Lung (tissue), 12 donors: ENCODE measurements around the gene CRIP2. TPM values are rescaled to one million over a fixed set of nuclear protein-coding genes. Genes with fewer than 3 reads are reported as not detected.

ENCODE experiments used
- ATAC-seq: fragments of 200-7000 bp; cut with Tn5 transposase; one replicate; pipeline ENCODE4 v1.9.1; 2020; ENCODE audit warnings: moderate number of reproducible peaks; ENCODE audit not compliant: insufficient read depth, low FRiP score
- DNase-seq, 3 donors: peaks; one replicate each; pipeline ENCODE4 v3.0.0-alpha.2; 2013 to 2017
- H3K27ac ChIP-seq, 2 donors: one replicate each; pipeline ENCODE4 v1.5.1; 2013; ENCODE audit warnings: mild to moderate bottlenecking in 2 of 2, moderate library complexity in 2 of 2, control low read depth in 1 of 2, inconsistent platforms in 1 of 2, low read depth in 1 of 2, low read length in 1 of 2
- H3K27me3 ChIP-seq, 3 donors: one replicate each; pipeline ENCODE4 v1.5.1; 2013; ENCODE audit warnings: low read length in 2 of 3; ENCODE audit not compliant: control insufficient read depth in 3 of 3, insufficient read depth in 3 of 3
- H3K36me3 ChIP-seq, 4 donors: one replicate each; pipeline ENCODE4 v1.5.1; 2013; ENCODE audit warnings: low read length in 4 of 4, mild to moderate bottlenecking in 1 of 4, moderate library complexity in 1 of 4; ENCODE audit not compliant: control insufficient read depth in 4 of 4, insufficient read depth in 4 of 4
- H3K4me1 ChIP-seq, 5 donors: one replicate each; pipeline ENCODE4 v1.5.1; 2013; ENCODE audit warnings: low read length in 5 of 5, mild to moderate bottlenecking in 2 of 5, moderate library complexity in 1 of 5; ENCODE audit not compliant: control insufficient read depth in 5 of 5, insufficient read depth in 5 of 5
- H3K4me3 ChIP-seq: one replicate; pipeline ENCODE4 v1.5.1; 2013; ENCODE audit warnings: mild to moderate bottlenecking, control low read depth, moderate library complexity
- H3K9ac ChIP-seq, 2 donors: one replicate each; pipeline ENCODE4 v1.5.1; 2013; ENCODE audit warnings: low read length in 2 of 2, control low read depth in 1 of 2; ENCODE audit not compliant: insufficient read depth in 1 of 2
- H3K9me3 ChIP-seq, 4 donors: one replicate each; pipeline ENCODE4 v1.5.1; 2013; ENCODE audit warnings: low read length in 3 of 4, mild to moderate bottlenecking in 1 of 4, moderate library complexity in 1 of 4; ENCODE audit not compliant: control insufficient read depth in 4 of 4, insufficient read depth in 3 of 4
- WGBS, 2 donors: extraction: QIAGEN DNeasy Blood & Tissue Kit; methylation state at CpG; one replicate each; pipeline ENCODE4 v1.1.7; 2013; 5-methylcytosine and 5-hydroxymethylcytosine counted together
- polyA plus RNA-seq, 2 donors: library from polyadenylated mRNA; stranded (reverse); fragments of 200-250 nt; gene quantifications; one replicate each; pipeline ENCODE4 v1.2.1, GENCODE V29; 2013
- total RNA-seq, 2 donors: library from RNA; depleted of rRNA in 1 of 2; stranded (reverse); fragments of >200 nt in 1 of 2; gene quantifications; one replicate each; pipeline ENCODE4 v1.2.1, GENCODE V29; 2014 to 2021
- TF ChIP-seq, protein P1 (sequence below): IDR thresholded peaks from 2 replicates; pipeline ENCODE4 v1.5.1; 2012; ENCODE audit warnings: mild to moderate bottlenecking; ENCODE audit errors: control extremely low read depth, extremely low read depth
- donor health status: control.
- donor health status: control.
- donor health status: Bipolar disorder and iron deficiency.
- donor health status: healthy.
- donor health status: DM: yes; HTN: yes; CAD: no.

Gene CRIP2
- total and polyA plus RNA-seq, 4 donors = 135 to 267 (median 205) TPM

DNA sequence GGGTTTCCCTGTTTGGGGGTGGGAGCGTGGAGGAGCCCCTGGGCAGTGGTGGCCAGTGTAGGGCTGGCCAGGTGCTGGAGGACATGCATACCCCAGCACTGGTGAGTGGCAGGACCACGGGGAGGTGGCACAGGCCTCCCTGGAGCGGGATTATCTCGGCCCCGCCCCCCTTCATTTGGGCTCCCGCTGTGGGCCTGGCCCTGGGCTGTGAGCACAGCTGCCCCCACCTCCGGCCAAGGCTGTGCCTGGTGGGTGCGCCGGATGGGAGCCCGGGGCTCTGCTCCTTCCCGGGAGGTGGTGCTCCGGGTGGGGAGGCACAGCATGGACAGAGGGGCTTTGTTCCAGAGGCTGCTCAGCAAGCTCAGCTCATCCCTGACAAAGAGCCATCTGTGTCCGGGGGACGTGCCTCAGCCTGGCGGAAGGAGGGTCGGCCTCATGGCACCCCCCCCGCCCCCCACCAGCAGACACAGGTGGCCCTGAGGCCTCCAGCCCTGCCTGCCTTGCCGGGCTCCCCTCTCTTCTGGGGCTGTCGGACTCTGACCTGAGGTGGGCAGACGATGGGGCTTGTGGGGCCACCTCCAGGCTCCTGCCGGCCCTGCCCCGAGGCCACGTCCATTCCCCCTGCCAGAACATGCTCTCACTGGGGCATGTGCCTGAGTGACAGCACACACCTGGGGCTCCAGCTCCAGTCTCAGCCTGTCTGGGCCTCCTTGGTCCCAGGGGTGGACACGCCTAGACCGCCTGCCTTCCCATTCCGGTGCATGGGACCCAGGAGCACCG is 24.8 kb downstream of the CRIP2 start:
- Histone ChIP-seq H3K9me3 (no peaks in the 10 kb centered on the region), H3K4me1 (no peaks in the 10 kb centered on the region), H3K9ac (no peak overlapping the region), H3K27ac (no peak overlapping the region), H3K27me3 (no peaks in the 10 kb centered on the region), H3K4me3 (no peak overlapping the region), H3K36me3 (peaks cover 0 to 6% (median 0%) of the 10 kb centered on the region in 4 donors)
- TF ChIP-seq, protein P1, sequence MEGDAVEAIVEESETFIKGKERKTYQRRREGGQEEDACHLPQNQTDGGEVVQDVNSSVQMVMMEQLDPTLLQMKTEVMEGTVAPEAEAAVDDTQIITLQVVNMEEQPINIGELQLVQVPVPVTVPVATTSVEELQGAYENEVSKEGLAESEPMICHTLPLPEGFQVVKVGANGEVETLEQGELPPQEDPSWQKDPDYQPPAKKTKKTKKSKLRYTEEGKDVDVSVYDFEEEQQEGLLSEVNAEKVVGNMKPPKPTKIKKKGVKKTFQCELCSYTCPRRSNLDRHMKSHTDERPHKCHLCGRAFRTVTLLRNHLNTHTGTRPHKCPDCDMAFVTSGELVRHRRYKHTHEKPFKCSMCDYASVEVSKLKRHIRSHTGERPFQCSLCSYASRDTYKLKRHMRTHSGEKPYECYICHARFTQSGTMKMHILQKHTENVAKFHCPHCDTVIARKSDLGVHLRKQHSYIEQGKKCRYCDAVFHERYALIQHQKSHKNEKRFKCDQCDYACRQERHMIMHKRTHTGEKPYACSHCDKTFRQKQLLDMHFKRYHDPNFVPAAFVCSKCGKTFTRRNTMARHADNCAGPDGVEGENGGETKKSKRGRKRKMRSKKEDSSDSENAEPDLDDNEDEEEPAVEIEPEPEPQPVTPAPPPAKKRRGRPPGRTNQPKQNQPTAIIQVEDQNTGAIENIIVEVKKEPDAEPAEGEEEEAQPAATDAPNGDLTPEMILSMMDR = no peak
- 84 to 89% methylated on average over 26 to 27 of the region's 27 CpGs for WGBS, 2 donors
- DNase-seq (no peak), ATAC-seq (no peak)

- Histone ChIP-seq H3K27ac (no peak overlapping the region), H3K36me3 (peaks cover 0 to 6% (median 0%) of the 10 kb centered on the region in 4 donors), H3K9me3 (no peaks in the 10 kb centered on the region), H3K4me1 (no peaks in the 10 kb centered on the region), H3K9ac (no peak overlapping the region), H3K27me3 (no peaks in the 10 kb centered on the region), H3K4me3 (no peak overlapping the region)
- ATAC-seq (no peak), DNase-seq (no peak)
- TF ChIP-seq, protein P1 = no peak
- 86 to 90% methylated on average over 21 of the region's 21 CpGs for WGBS, 2 donors
Measured at GRCh38 chr14:105500036-105500725, 25.6 kb downstream of the CRIP2 start.

DNA sequence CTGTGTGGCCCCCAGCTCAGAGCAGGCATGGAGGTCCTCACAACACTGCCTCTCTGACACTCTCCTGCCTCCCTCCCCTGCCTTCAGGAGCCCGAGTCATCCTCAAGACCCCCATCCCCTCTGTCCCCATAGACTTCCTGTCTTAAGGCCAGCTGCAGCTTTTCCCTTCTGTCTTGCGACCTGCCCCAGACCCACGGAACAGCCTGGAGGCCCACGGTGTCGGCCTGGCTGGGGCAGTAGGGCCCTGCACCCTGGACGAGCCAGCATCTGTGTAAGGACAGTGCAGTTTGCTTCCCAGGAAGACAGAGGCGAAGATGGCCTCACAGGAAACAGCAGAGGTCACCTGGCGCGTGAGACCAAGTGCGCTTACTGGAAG is 26.1 kb downstream of the CRIP2 start:
- Histone ChIP-seq H3K9ac (no peak overlapping the region), H3K4me3 (no peak overlapping the region), H3K4me1 (no peaks in the 10 kb centered on the region), H3K36me3 (peaks cover 0 to 6% (median 0%) of the 10 kb centered on the region in 4 donors), H3K27ac (no peak overlapping the region), H3K27me3 (no peaks in the 10 kb centered on the region), H3K9me3 (no peaks in the 10 kb centered on the region)
- TF ChIP-seq, protein P1 = no peak
- ATAC-seq (no peak), DNase-seq (no peak)
- 67 to 69% methylated on average over 10 of the region's 10 CpGs for WGBS, 2 donors
